ENCODE results near the gene TLR2.

Gene TLR2

DNA sequence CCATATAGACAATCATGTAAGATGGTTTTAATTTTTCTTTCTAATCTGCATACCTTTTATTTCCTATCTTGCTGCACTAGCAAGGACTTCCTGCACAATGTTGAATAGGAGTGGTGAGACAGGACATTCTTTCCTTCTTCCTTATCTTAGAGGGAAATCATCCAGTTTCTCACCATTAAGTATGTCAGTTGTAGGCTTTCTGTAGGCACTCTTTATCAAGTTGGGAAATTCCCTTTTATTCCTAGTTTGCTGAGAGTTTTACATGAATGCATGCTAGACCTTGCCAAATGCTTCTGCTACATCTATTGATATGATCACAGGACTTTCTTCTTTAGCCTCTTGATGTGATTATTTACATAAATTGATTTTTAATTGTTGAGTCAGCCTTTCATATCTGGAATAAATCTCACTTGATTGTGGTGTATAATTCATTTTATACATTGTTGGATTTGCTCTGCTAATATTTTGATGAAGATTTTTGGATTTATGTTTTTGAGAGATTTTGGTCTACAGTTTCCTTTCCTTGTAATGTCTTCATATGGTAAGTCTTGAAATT is 51.9 kb downstream of the TLR2 start:
- Histone ChIP-seq H3K4me1 (ENCODE audit: control insufficient read depth, insufficient read depth, low read length) (no peaks in the 10 kb centered on the region), H3K36me3 (ENCODE audit: control insufficient read depth, insufficient read depth, low read length, severe bottlenecking) (no peaks in the 10 kb centered on the region), H3K9me3 (ENCODE audit: control insufficient read depth, low read length) (peaks cover 5% of the 10 kb centered on the region), H3K9ac (ENCODE audit: low read length) (no peak overlapping the region), H3K27me3 (replicated peaks; ENCODE audit: control insufficient read depth, insufficient read depth, low read length) (no peaks in the 10 kb centered on the region), H3K4me3 (ENCODE audit: low read length) (no peak overlapping the region)
- peak; percentile 27 for DNase-seq (ENCODE audit: low read depth)

DNA sequence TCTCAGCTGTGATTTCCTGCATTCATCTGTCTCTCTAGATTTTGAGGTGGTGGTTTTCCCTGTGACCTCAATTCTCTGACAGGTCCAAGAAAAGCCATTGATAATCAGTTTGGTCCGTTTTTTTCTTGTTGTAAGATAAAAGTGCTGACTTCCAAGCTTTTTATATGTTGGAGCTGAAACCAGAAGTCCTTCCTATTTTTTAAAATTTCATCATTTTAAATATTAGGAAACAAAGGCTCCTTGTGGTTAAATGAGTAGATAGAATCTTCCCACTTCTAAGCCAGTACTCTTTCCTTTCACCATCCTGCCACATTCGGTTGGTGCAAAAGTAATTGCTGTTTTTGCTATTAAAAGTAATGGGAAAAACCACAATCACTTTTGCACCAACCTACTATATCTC is 57.5 kb downstream of the TLR2 start:
- no peaks in the 10 kb centered on the region for H3K36me3 ChIP-seq (ENCODE audit: control insufficient read depth, insufficient read depth, low read length, severe bottlenecking)
- no peaks in the 10 kb centered on the region for H3K27me3 ChIP-seq (replicated peaks; ENCODE audit: control insufficient read depth, insufficient read depth, low read length)
- H3K9ac ChIP-seq (ENCODE audit: low read length), result no peak overlapping the region
- no peaks in the 10 kb centered on the region for H3K4me1 ChIP-seq (ENCODE audit: control insufficient read depth, insufficient read depth, low read length)
- no peak for DNase-seq (ENCODE audit: low read depth)
- H3K4me3 ChIP-seq (ENCODE audit: low read length), result no peak overlapping the region
- peaks cover 9% of the 10 kb centered on the region for H3K9me3 ChIP-seq (ENCODE audit: control insufficient read depth, low read length)

DNA sequence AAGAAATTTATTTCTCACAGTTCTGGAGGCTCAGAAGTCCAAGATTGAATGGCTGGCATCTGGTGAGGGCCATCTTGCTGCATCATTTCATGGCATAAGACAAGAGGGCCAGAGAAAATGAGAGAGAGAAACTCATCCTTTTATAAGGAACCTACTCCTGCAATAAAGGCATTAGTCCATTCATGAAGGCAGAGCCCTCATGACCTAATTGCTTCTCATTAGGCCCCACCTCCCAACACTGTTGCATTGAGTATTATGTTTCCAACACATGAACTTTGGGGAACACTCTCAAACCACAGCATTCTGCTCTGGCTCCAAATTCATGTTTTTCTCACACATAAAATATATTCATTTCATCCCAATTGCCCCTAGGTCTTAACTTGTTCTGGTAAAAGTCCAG is 61.6 kb downstream of the TLR2 start:
- no peak for DNase-seq (ENCODE audit: low read depth)
- Histone ChIP-seq H3K27me3 (replicated peaks; ENCODE audit: control insufficient read depth, insufficient read depth, low read length) (no peaks in the 10 kb centered on the region), H3K9ac (ENCODE audit: low read length) (no peak overlapping the region), H3K4me1 (ENCODE audit: control insufficient read depth, insufficient read depth, low read length) (peaks cover 11% of the 10 kb centered on the region), H3K4me3 (ENCODE audit: low read length) (no peak overlapping the region), H3K9me3 (ENCODE audit: control insufficient read depth, low read length) (peaks cover 8% of the 10 kb centered on the region), H3K36me3 (ENCODE audit: control insufficient read depth, insufficient read depth, low read length, severe bottlenecking) (no peaks in the 10 kb centered on the region)

DNA sequence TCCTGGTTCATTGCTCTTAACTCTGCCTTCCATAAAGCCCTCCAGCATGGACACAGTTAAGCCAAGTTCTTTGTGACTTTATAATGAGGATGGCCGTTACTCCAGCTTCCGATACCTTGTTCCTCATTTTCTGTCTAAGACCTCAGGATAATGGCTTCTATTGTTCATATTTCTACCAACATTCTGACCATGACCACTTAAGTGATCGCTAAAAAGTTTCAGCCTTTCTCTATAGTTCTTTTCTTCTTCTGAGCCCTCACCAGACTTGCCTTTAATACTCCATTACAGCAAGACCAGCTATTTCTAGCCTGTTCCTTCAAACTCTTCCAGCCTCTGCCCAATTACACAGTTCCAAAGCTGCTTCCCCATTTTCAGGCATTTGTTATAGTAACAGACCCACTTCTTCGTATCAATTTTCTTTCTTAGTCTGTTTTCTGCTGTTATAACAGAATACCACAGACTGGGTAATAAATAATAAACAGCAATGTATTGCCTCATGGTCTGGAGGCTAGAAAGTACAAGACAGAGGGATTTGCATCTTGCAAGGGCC is 63.4 kb downstream of the TLR2 start:
- Histone ChIP-seq H3K4me1 (ENCODE audit: control insufficient read depth, insufficient read depth, low read length) (peaks cover 11% of the 10 kb centered on the region), H3K4me3 (ENCODE audit: low read length) (no peak overlapping the region), H3K27me3 (replicated peaks; ENCODE audit: control insufficient read depth, insufficient read depth, low read length) (no peaks in the 10 kb centered on the region)

DNA sequence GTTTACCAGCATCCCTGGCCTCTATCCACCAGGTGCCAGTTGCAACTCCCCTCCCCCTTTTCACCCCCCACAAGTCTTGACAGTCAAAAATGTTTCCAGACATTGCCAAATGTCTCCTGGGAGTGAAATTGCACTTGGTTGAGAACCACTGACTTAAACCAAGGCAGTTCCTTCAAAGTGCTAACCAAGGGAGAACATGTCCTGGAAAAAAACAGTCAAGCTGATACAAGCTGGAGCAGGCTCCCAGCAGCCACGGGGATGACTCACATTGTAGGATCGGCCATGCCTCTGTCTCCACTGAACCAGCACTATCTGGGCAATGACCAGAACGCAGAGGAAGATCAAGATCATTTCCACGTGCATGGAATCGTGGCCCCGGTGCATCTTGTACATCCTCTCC is 64.3 kb downstream of the TLR2 start:
- H3K4me3 ChIP-seq (ENCODE audit: low read length), result no peak overlapping the region
- H3K36me3 ChIP-seq (ENCODE audit: control insufficient read depth, insufficient read depth, low read length, severe bottlenecking), result no peaks in the 10 kb centered on the region
- peak; percentile 86 for DNase-seq (ENCODE audit: low read depth)
- H3K9ac ChIP-seq (ENCODE audit: low read length), result no peak overlapping the region
- peaks cover 4% of the 10 kb centered on the region for H3K27me3 ChIP-seq (replicated peaks; ENCODE audit: control insufficient read depth, insufficient read depth, low read length)
- H3K4me1 ChIP-seq (ENCODE audit: control insufficient read depth, insufficient read depth, low read length), result peaks cover 11% of the 10 kb centered on the region
- no peaks in the 10 kb centered on the region for H3K9me3 ChIP-seq (ENCODE audit: control insufficient read depth, low read length)

More for the DNA sequence above, 63.4 kb downstream of the TLR2 start:
- no peak overlapping the region for H3K9ac ChIP-seq (ENCODE audit: low read length)
- H3K9me3 ChIP-seq (ENCODE audit: control insufficient read depth, low read length), result no peaks in the 10 kb centered on the region
- no peak for DNase-seq (ENCODE audit: low read depth)
- H3K36me3 ChIP-seq (ENCODE audit: control insufficient read depth, insufficient read depth, low read length, severe bottlenecking), result no peaks in the 10 kb centered on the region

DNA sequence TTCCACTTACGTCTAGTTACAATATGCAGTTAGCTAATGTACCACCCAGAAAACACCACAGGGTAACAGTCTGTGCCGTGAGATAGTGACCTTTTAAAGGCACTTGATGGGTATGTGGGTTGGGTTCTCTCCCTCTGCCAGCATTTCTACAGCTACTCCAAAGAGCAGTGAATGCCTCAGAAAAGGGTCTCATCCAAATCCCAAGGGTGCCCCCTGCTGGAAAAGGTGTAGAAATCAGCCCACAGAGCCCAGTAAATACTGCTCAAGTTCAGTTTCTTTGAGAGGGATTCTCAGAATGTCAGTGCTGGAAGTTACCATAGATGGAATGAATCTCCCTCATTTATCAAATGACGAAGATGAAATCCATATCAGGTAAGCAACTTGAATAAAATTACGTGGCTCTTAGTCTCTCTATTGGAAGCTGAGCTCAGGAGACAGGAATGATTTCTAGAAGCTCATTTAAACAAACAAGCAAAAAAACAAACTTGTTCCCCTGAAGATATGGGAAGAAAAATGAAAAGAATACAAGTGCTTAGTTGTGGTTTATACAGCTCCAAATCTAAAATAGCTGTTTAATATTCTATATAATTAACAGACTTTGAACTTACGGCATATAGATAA is 66.2 kb downstream of the TLR2 start:
- Histone ChIP-seq H3K9ac (ENCODE audit: low read length) (no peak overlapping the region), H3K4me1 (ENCODE audit: control insufficient read depth, insufficient read depth, low read length) (peaks cover 11% of the 10 kb centered on the region), H3K4me3 (ENCODE audit: low read length) (no peak overlapping the region), H3K27me3 (replicated peaks; ENCODE audit: control insufficient read depth, insufficient read depth, low read length) (peaks cover 4% of the 10 kb centered on the region), H3K36me3 (ENCODE audit: control insufficient read depth, insufficient read depth, low read length, severe bottlenecking) (no peaks in the 10 kb centered on the region), H3K9me3 (ENCODE audit: control insufficient read depth, low read length) (no peaks in the 10 kb centered on the region)
- DNase-seq (ENCODE audit: low read depth), result peak; percentile 95

DNA sequence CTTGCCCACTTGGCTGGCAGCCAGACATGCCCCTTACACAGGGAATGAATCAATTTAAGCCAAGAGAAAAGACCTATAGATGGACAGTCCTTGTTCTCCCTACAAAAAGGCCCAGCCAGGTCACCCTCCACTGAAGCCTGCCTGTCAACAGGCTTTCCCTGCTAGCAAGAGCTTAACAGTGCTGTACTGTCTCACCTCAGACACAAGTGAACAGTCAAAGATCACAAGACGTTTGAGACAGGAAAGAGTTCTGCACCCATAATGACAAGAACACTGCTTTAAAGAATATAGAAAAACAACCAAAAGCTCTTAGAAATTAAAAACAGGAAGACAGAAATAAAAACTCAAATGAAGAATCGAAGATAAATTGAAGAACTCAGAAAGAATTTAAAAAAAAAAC is 71.1 kb downstream of the TLR2 start:
- no peak for DNase-seq (ENCODE audit: low read depth)
- Histone ChIP-seq H3K27me3 (replicated peaks; ENCODE audit: control insufficient read depth, insufficient read depth, low read length) (peaks cover 28% of the 10 kb centered on the region), H3K4me3 (ENCODE audit: low read length) (no peak overlapping the region), H3K4me1 (ENCODE audit: control insufficient read depth, insufficient read depth, low read length) (no peaks in the 10 kb centered on the region), H3K9me3 (ENCODE audit: control insufficient read depth, low read length) (no peaks in the 10 kb centered on the region), H3K36me3 (ENCODE audit: control insufficient read depth, insufficient read depth, low read length, severe bottlenecking) (no peaks in the 10 kb centered on the region), H3K9ac (ENCODE audit: low read length) (no peak overlapping the region)
